Chondrocyte (in vitro differentiated cells): ENCODE data around the gene SLC37A3. TPM values are rescaled to one million over a fixed set of nuclear protein-coding genes. Genes with fewer than 3 reads are reported as not detected.

Source experiments
- DNase-seq: peaks from one replicate; pipeline ENCODE4 v3.0.0; 2021; ENCODE audit warnings: mixed read lengths, low spot score
- H3K27ac Mint-ChIP-seq: one replicate; pipeline ENCODE4 v1.8.0; 2021; ENCODE audit warnings: mild to moderate bottlenecking, moderate library complexity, mixed read lengths; ENCODE audit not compliant: unreplicated experiment
- H3K27me3 Mint-ChIP-seq: 2 replicates; pipeline ENCODE4 v1.8.0; 2021; ENCODE audit warnings: low read depth, mixed read lengths
- H3K36me3 Mint-ChIP-seq: 2 replicates; pipeline ENCODE4 v1.8.0; 2021; ENCODE audit warnings: low read depth, mixed read lengths
- H3K4me1 Mint-ChIP-seq: 2 replicates; pipeline ENCODE4 v1.8.0; 2021; ENCODE audit warnings: low read depth, mild to moderate bottlenecking, mixed read lengths
- H3K4me3 Mint-ChIP-seq: one replicate; pipeline ENCODE4 v1.8.0; 2021; ENCODE audit warnings: mild to moderate bottlenecking, moderate library complexity, mixed read lengths; ENCODE audit not compliant: unreplicated experiment
- H3K9me3 Mint-ChIP-seq: 2 replicates; pipeline ENCODE4 v1.8.0; 2021; ENCODE audit warnings: low read depth, mixed read lengths
- CTCF ChIP-seq: fragments of 200-600 bp; sonication (generic); IDR thresholded peaks from 2 replicates; pipeline ENCODE4 v1.5.0; 2021; ENCODE audit warnings: antibody characterized with exemption, mild to moderate bottlenecking, moderate library complexity
- total RNA-seq: library from RNA; stranded (reverse); gene quantifications from 3 replicates; pipeline ENCODE4 v1.2.1, GENCODE V29; 2021

SLC37A3 gene
- total RNA-seq, 1 donor from 2014 or later = 68.1 TPM

DNA sequence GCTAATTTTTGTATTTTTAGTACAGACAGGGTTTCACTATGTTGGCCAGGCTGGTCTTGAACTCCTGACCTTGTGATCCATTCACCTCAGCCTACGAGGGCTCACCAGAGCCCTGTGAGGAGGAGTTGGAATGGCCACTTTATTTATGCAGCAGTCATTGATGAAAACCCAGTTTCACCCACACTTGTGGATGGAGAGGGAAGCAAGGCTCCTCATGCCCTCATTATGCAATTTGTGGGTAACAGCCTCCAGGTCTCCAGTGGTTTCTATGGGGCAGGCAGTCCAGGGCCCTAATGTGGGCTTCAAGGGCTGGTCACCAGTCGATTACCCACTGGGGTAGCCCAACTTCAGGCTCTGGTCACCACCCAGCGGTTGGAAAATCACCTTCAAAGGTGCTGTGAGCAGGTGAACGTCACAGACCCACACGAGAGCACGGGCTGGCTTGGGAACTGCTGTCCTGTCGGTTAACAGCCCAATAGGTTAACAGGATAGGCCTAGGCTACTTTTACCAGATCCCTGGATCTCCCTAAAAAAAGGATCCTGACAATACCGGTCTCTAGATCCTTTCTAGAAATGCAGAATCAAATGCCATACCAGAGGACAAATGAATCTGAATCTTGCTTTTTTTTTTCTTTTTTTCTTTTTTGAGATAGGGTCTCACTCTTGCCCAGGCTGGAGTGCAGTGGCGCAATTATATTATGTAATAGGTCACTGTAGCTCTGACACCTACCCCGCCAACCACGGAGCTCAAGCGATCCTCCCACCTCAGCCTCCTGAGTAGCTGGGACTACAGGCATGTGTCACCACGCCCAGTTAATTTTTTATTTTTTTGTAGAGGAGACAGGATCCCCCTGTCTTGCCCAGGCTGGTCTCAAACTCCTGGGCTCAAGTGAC, 97.8 kb downstream of the SLC37A3 start:
- Mint-ChIP-seq H3K9me3 (no peaks in the 10 kb centered on the region), H3K36me3 (no peaks in the 10 kb centered on the region), H3K4me3 (no peak overlapping the region), H3K27me3 (no peaks in the 10 kb centered on the region), H3K27ac (no peak overlapping the region), H3K4me1 (no peaks in the 10 kb centered on the region)
- no peak for TF ChIP-seq CTCF
- no peak for DNase-seq

- H3K4me3 Mint-ChIP-seq = no peak overlapping the region
- no peak for TF ChIP-seq CTCF
- no peak overlapping the region for H3K27ac Mint-ChIP-seq
- no peaks in the 10 kb centered on the region for H3K4me1 Mint-ChIP-seq
- no peaks in the 10 kb centered on the region for H3K27me3 Mint-ChIP-seq
- no peak for DNase-seq
- no peaks in the 10 kb centered on the region for H3K9me3 Mint-ChIP-seq
- H3K36me3 Mint-ChIP-seq = peaks cover 1% of the 10 kb centered on the region
Observed at GRCh38 chr7:140298213-140298612, 100.1 kb downstream of the SLC37A3 start.

DNA sequence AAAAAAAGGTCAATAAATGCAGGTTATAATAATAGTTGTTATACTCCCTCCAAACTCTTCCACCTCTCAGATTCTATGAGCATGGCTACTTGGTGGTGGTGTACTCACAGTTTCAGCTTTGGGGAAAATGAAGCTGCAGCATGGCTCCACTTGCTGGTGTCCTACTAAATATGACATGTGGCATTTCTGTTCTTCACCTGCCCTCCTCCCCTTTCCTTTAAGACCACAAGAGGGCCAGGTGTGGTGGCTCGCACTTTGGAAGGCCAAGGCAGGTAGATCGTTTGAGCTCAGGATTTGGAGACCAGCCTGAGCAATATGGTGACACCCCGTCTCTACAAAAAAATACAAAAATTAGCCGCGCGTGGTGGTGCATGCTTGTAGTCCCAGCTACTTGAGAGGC, 101.1 kb downstream of the SLC37A3 start:
- Mint-ChIP-seq H3K4me1 (no peaks in the 10 kb centered on the region), H3K36me3 (peaks cover 1% of the 10 kb centered on the region), H3K27me3 (no peaks in the 10 kb centered on the region), H3K9me3 (no peaks in the 10 kb centered on the region), H3K4me3 (no peak overlapping the region), H3K27ac (no peak overlapping the region)
- no peak for TF ChIP-seq CTCF
- no peak for DNase-seq

DNA sequence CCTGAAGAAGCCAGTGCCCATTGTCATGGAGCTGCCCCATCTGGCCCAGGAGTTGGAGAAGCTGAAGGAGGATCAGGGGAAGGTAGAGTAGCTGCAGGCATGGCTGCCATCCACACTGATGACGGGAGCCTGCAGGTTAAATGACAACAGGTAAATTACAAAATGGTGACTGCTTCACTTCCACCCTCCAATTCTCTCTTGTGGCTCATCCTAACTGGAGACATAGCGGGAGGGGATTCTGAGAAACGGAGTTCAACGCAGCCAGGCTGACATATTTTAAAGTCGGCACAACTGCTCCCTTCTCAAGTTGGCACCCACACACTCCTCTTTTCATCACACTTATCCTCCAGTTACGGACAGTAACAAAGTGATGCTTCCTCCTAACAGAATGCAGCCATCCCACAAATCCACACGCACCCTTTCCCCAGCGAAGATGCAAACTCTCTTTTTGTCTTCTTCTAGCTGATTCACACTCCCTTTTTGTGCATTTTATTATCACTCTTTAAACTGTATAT, 103.0 kb downstream of the SLC37A3 start:
- Mint-ChIP-seq H3K9me3 (no peaks in the 10 kb centered on the region), H3K4me1 (no peaks in the 10 kb centered on the region), H3K27me3 (no peaks in the 10 kb centered on the region), H3K27ac (no peak overlapping the region), H3K4me3 (no peak overlapping the region), H3K36me3 (peaks cover 1% of the 10 kb centered on the region)
- no peak for DNase-seq
- no peak for TF ChIP-seq CTCF

- H3K27ac Mint-ChIP-seq = no peak overlapping the region
- no peaks in the 10 kb centered on the region for H3K4me1 Mint-ChIP-seq
- TF ChIP-seq CTCF = no peak
- H3K9me3 Mint-ChIP-seq = no peaks in the 10 kb centered on the region
- peaks cover 1% of the 10 kb centered on the region for H3K36me3 Mint-ChIP-seq
- no peaks in the 10 kb centered on the region for H3K27me3 Mint-ChIP-seq
- no peak for DNase-seq
- no peak overlapping the region for H3K4me3 Mint-ChIP-seq
Observed at GRCh38 chr7:140294454-140294853, 103.9 kb downstream of the SLC37A3 start.
